CD14-positive monocyte (primary cell): Measurements from ENCODE around the gene SAG. TPM values are rescaled to one million over a fixed set of nuclear protein-coding genes. Genes with fewer than 3 reads are reported as not detected.

Experiments
- DNase-seq, 3 donors: peaks; one replicate each; pipeline ENCODE4 v3.0.0-alpha.2; 2011 to 2022
- H2AFZ ChIP-seq: 2 replicates; pipeline ENCODE4 v1.6.0; 2012; ENCODE audit warnings: mild to moderate bottlenecking, low read depth, low read length, inconsistent platforms; ENCODE audit not compliant: insufficient read depth, poor library complexity, severe bottlenecking
- H3K27ac ChIP-seq, 2 donors: 1 replicate in 1 of 2; 2 replicates in 1 of 2; pipeline ENCODE4 v1.5.1; 2012 to 2013; ENCODE audit warnings: low read length in 2 of 2, control low read depth in 1 of 2, inconsistent platforms in 1 of 2, low read depth in 1 of 2, mild to moderate bottlenecking in 1 of 2
- H3K27me3 ChIP-seq, 2 donors: one replicate each; pipeline versions ENCODE4 v1.6.0 to v1.6.1; 2011 to 2013; ENCODE audit warnings: low read length in 2 of 2; ENCODE audit not compliant: control insufficient read depth in 2 of 2, insufficient read depth in 2 of 2
- H3K36me3 ChIP-seq, 2 donors: replicated peaks in 1 of 2; 1 replicate in 1 of 2; 2 replicates in 1 of 2; pipeline versions ENCODE4 v1.5.1 to v1.6.1; 2012 to 2013; ENCODE audit warnings: low read length in 2 of 2, control low read depth in 1 of 2, inconsistent platforms in 1 of 2, mild to moderate bottlenecking in 1 of 2; ENCODE audit not compliant: insufficient read depth in 2 of 2, control insufficient read depth in 1 of 2
- H3K4me1 ChIP-seq, 2 donors: 1 replicate in 1 of 2; 2 replicates in 1 of 2; pipeline versions ENCODE4 v1.5.1 to v1.6.1; 2012 to 2013; ENCODE audit warnings: low read length in 2 of 2, control low read depth in 1 of 2, inconsistent platforms in 1 of 2, mild to moderate bottlenecking in 1 of 2, moderate library complexity in 1 of 2; ENCODE audit not compliant: insufficient read depth in 2 of 2, control insufficient read depth in 1 of 2
- H3K4me2 ChIP-seq: replicated peaks from 2 replicates; pipeline ENCODE3; 2012; ENCODE audit warnings: low read length, moderate library complexity, mild to moderate bottlenecking; ENCODE audit not compliant: poor library complexity, severe bottlenecking; ENCODE audit errors: extremely low read depth
- H3K4me3 ChIP-seq, 3 experiments: fragments of 200-600 bp in 1 of 3; sonication (generic) in 1 of 3; replicated peaks in 1 of 3; 1 replicate in 2 of 3; 2 replicates in 1 of 3; pipeline ENCODE4 v1.5.1; 2011 to 2013; ENCODE audit warnings: low read length in 3 of 3, mild to moderate bottlenecking in 3 of 3, control low read depth in 2 of 3, low read depth in 2 of 3, inconsistent platforms in 1 of 3, moderate library complexity in 1 of 3
- H3K79me2 ChIP-seq: 2 replicates; pipeline ENCODE4 v1.6.0; 2012; ENCODE audit warnings: mild to moderate bottlenecking, control low read depth, inconsistent platforms, low read length, moderate library complexity; ENCODE audit not compliant: insufficient read depth
- H3K9ac ChIP-seq: 2 replicates; pipeline ENCODE4 v1.6.0; 2017; ENCODE audit warnings: low read length, mild to moderate bottlenecking; ENCODE audit not compliant: insufficient read depth, poor library complexity, severe bottlenecking
- H3K9me3 ChIP-seq, 2 donors: replicated peaks in 1 of 2; 1 replicate in 1 of 2; 2 replicates in 1 of 2; pipeline versions ENCODE4 v1.5.1 to v1.6.1; 2012 to 2013; ENCODE audit warnings: low read length in 2 of 2, control low read depth in 1 of 2; ENCODE audit not compliant: control insufficient read depth in 1 of 2, insufficient read depth in 1 of 2
- H4K20me1 ChIP-seq: 2 replicates; pipeline ENCODE4 v1.6.0; 2012; ENCODE audit warnings: mild to moderate bottlenecking, low read length, control low read depth, moderate library complexity; ENCODE audit not compliant: insufficient read depth
- H3K27ac Mint-ChIP-seq, 7 donors: one replicate each; pipeline ENCODE4 v1.8.0; 2020; ENCODE audit warnings: mild to moderate bottlenecking in 7 of 7, mixed read lengths in 7 of 7, moderate library complexity in 6 of 7, inconsistent platforms in 2 of 7
- H3K27me3 Mint-ChIP-seq, 3 donors: one replicate each; pipeline ENCODE4 v1.8.0; 2021 to 2022; ENCODE audit warnings: low read depth in 3 of 3, mild to moderate bottlenecking in 3 of 3, mixed read lengths in 3 of 3, moderate library complexity in 3 of 3, inconsistent platforms in 1 of 3
- H3K36me3 Mint-ChIP-seq, 2 donors: one replicate each; pipeline ENCODE4 v1.8.0; 2020; ENCODE audit warnings: mixed read lengths in 2 of 2, inconsistent platforms in 1 of 2, mild to moderate bottlenecking in 1 of 2
- H3K4me1 Mint-ChIP-seq: one replicate; pipeline ENCODE4 v1.8.0; 2020; ENCODE audit warnings: mild to moderate bottlenecking, mixed read lengths
- H3K4me3 Mint-ChIP-seq, 2 donors: one replicate each; pipeline ENCODE4 v1.8.0; 2020; ENCODE audit warnings: mild to moderate bottlenecking in 2 of 2, mixed read lengths in 2 of 2, moderate library complexity in 1 of 2
- H3K9me3 Mint-ChIP-seq, 7 donors: one replicate each; pipeline ENCODE4 v1.8.0; 2020 to 2022; ENCODE audit warnings: mixed read lengths in 7 of 7, mild to moderate bottlenecking in 6 of 7, moderate library complexity in 6 of 7, inconsistent platforms in 2 of 7
- WGBS: methylation state at CpG from one replicate; pipeline ENCODE4 v1.1.5; 2013; ENCODE audit warnings: missing lambda C conversion rate; ENCODE audit not compliant: insufficient coverage; 5-methylcytosine and 5-hydroxymethylcytosine counted together
- intact Hi-C, 2 donors: fragments of 100-400 bp; cut with micrococcal nuclease; formaldehyde crosslinking; loops; one replicate each; pipeline versions ENCODE4 v1.15.0 to v1.15.1; 2023
- polyA plus RNA-seq, 3 donors: library from polyadenylated mRNA; depleted of rRNA in 1 of 3; unstranded in 2 of 3; stranded (reverse) in 1 of 3; fragments of 300-500 nt in 2 of 3; fragments of >200 nt in 1 of 3; fragmentation: Illumina TruSeq in 2 of 3; gene quantifications; 1 replicate in 2 of 3; 2 replicates in 1 of 3; pipeline ENCODE4 v1.2.3, GENCODE V29; 2012 to 2021
- TF ChIP-seq, protein P1 (sequence below): fragments of 200-600 bp; IDR thresholded peaks from one replicate; pipeline ENCODE4 v1.8.0; 2022; ENCODE audit warnings: antibody characterized with exemption, mild to moderate bottlenecking

Gene SAG
- polyA plus RNA-seq, 3 donors = 0.04 to 0.87 TPM; not detected in 1

DNA sequence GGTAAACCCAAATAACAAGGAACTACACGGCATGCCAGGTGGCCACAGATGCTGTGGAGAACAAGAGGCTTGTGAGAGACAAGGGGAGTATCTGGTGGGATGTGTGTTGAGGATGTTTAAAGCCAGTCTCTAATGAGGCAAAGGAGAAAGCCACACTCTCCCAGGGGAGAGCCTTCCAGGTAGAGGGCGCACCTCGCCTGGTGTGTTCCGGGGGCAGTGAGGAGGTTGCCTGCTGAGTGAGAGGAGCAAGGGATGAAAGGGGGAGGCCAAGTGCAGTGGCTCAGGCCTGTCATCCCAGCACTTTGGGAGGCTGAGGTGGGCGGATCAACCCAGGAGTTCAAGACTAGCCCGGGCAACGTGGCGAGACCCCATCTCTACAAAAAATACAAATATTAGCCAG, 16.2 kb downstream of the SAG start:
- no peak overlapping the region for H3K9ac ChIP-seq
- DNase-seq = no peak
- Mint-ChIP-seq H3K4me1 (peaks cover 10% of the 10 kb centered on the region), H3K27ac (peak overlapping the region in 1 of 7 donors; percentile 63), H3K27me3 (peaks cover 0 to 6% (median 1%) of the 10 kb centered on the region in 3 donors), H3K36me3 (peaks cover 0 to 1% of the 10 kb centered on the region in 2 donors), H3K9me3 (peaks cover 0 to 2% (median 0%) of the 10 kb centered on the region in 7 donors), H3K4me3 (no peak overlapping the region)
- peaks cover 0 to under 1% of the 10 kb centered on the region in 2 donors for H3K4me1 ChIP-seq
- no peaks in the 10 kb centered on the region for H3K9me3 ChIP-seq
- H3K36me3 ChIP-seq = no peaks in the 10 kb centered on the region
- H3K4me3 ChIP-seq = no peak overlapping the region
- 88% methylated on average over 3 of the region's 8 CpGs for WGBS
- H3K27me3 ChIP-seq = no peaks in the 10 kb centered on the region
- H3K79me2 ChIP-seq = no peaks in the 10 kb centered on the region
- H2AFZ ChIP-seq = no peak overlapping the region
- TF ChIP-seq, protein P1, sequence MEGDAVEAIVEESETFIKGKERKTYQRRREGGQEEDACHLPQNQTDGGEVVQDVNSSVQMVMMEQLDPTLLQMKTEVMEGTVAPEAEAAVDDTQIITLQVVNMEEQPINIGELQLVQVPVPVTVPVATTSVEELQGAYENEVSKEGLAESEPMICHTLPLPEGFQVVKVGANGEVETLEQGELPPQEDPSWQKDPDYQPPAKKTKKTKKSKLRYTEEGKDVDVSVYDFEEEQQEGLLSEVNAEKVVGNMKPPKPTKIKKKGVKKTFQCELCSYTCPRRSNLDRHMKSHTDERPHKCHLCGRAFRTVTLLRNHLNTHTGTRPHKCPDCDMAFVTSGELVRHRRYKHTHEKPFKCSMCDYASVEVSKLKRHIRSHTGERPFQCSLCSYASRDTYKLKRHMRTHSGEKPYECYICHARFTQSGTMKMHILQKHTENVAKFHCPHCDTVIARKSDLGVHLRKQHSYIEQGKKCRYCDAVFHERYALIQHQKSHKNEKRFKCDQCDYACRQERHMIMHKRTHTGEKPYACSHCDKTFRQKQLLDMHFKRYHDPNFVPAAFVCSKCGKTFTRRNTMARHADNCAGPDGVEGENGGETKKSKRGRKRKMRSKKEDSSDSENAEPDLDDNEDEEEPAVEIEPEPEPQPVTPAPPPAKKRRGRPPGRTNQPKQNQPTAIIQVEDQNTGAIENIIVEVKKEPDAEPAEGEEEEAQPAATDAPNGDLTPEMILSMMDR = no peak
- intact Hi-C loops = no loop called here
- H3K27ac ChIP-seq = no peak overlapping the region
- no peak overlapping the region for H3K4me2 ChIP-seq
- no peaks in the 10 kb centered on the region for H4K20me1 ChIP-seq

DNA sequence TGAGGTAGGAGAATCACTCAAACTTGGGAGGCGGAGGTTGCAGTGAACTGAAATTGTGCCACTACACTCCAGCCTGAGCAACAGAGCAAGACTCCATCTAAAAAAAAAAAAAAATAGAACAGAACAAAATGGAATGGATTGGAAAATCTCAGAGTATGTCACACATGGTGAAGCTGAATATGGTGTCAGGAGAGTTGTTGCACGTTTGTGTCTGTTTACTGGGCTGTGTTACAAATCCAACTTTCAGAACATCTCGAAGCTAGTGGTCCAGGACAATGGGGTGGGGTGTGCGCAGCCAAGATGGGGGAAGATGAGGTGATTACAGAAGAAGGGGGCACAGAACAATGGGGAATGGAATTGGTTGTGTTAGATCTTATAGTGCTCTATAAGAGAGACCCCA, 17.6 kb downstream of the SAG start:
- H2AFZ ChIP-seq = no peak overlapping the region
- Mint-ChIP-seq H3K4me3 (no peak overlapping the region), H3K36me3 (peaks cover 0 to 5% of the 10 kb centered on the region in 2 donors), H3K27ac (peak overlapping the region in 1 of 7 donors; percentile 44), H3K9me3 (peaks cover 0 to 2% (median 0%) of the 10 kb centered on the region in 7 donors), H3K27me3 (peaks cover 0 to 4% (median 1%) of the 10 kb centered on the region in 3 donors), H3K4me1 (peaks cover 24% of the 10 kb centered on the region)
- H4K20me1 ChIP-seq = no peaks in the 10 kb centered on the region
- H3K79me2 ChIP-seq = no peaks in the 10 kb centered on the region
- 96% methylated on average over 3 of the region's 4 CpGs for WGBS
- no peak overlapping the region for H3K4me3 ChIP-seq
- intact Hi-C loops = no loop called here
- peaks cover 13 to 15% of the 10 kb centered on the region in 2 donors for H3K4me1 ChIP-seq
- H3K4me2 ChIP-seq = no peak overlapping the region
- H3K27me3 ChIP-seq = no peaks in the 10 kb centered on the region
- DNase-seq = no peak
- no peak overlapping the region for H3K27ac ChIP-seq
- H3K9me3 ChIP-seq = no peaks in the 10 kb centered on the region
- H3K9ac ChIP-seq = no peak overlapping the region
- no peaks in the 10 kb centered on the region for H3K36me3 ChIP-seq
- TF ChIP-seq, protein P1 = no peak
